Frontal cortex (tissue), 4 donors: ENCODE results near the gene PRKCA. TPM values are rescaled to one million over a fixed set of nuclear protein-coding genes. Genes with fewer than 3 reads are reported as not detected.

Source experiments
- DNase-seq, 2 donors: peaks; one replicate each; pipeline ENCODE4 v3.0.0; 2012; ENCODE audit warnings: low spot score in 2 of 2
- FAIRE-seq: peaks from 2 replicates; lab custom pipeline; 2012; peaks lifted over from hg19 to GRCh38; lab: Jason Lieb, UNC
- total RNA-seq: library from RNA; depleted of rRNA; stranded (reverse); fragments of >200 nt; gene quantifications from one replicate; pipeline ENCODE4 v1.2.3, GENCODE V29; 2014
- donor health status: control.
- donor health status: control.
- donor health status: control.

The PRKCA gene
- total RNA-seq, 1 donor from 2014 or later, result 24.9 TPM

GRCh38 chr17:66403846-66404556 is 101.6 kb downstream of the PRKCA start:
- FAIRE-seq (no peak), DNase-seq (no peak)

GRCh38 chr17:66405836-66406677 is 103.6 kb downstream of the PRKCA start:
- no peak for FAIRE-seq
- no peak for DNase-seq

GRCh38 chr17:66406701-66407644 is 104.6 kb downstream of the PRKCA start:
- FAIRE-seq, result no peak
- no peak for DNase-seq

- DNase-seq (no peak), FAIRE-seq (no peak)
Measured at GRCh38 chr17:66407864-66408263, 105.5 kb downstream of the PRKCA start.

GRCh38 chr17:66411520-66411919 is 109.1 kb downstream of the PRKCA start:
- DNase-seq, result no peak
- FAIRE-seq, result no peak

GRCh38 chr17:66412857-66413558 is 110.6 kb downstream of the PRKCA start:
- no peak for DNase-seq
- no peak for FAIRE-seq

- no peak for DNase-seq
- FAIRE-seq, result no peak
Measured at GRCh38 chr17:66413559-66414520, 111.4 kb downstream of the PRKCA start.

- no peak for FAIRE-seq
- no peak for DNase-seq
Measured at GRCh38 chr17:66414561-66415175, 112.3 kb downstream of the PRKCA start.

GRCh38 chr17:66415366-66416206 is 113.2 kb downstream of the PRKCA start:
- no peak for FAIRE-seq
- DNase-seq, result no peak

GRCh38 chr17:66416207-66416940 is 114.0 kb downstream of the PRKCA start:
- FAIRE-seq (no peak), DNase-seq (no peak)

- DNase-seq (no peak), FAIRE-seq (no peak)
Measured at GRCh38 chr17:66417300-66417719, 114.9 kb downstream of the PRKCA start.

- no peak for DNase-seq
- no peak for FAIRE-seq
Measured at GRCh38 chr17:66420961-66421371, 118.6 kb downstream of the PRKCA start.

- no peak for DNase-seq
- no peak for FAIRE-seq
Measured at GRCh38 chr17:66422186-66422585, 119.8 kb downstream of the PRKCA start.

GRCh38 chr17:66423056-66423955 is 120.9 kb downstream of the PRKCA start:
- no peak for DNase-seq
- no peak for FAIRE-seq

GRCh38 chr17:66425756-66426396 is 123.5 kb downstream of the PRKCA start:
- FAIRE-seq, result no peak
- no peak for DNase-seq
